HG03342 (cell line): Measurements from ENCODE around the gene TTLL6.
"Not testable (repeated sequence)": the region's sequence is repeated elsewhere in the genome, so short reads cannot be mapped to it uniquely, and the experiment has no call there.

Source experiments
- ATAC-seq: cut with Tn5 transposase; IDR thresholded peaks from one replicate; pipeline ENCODE4 v1.9.1; 2021; ENCODE audit warnings: mild to moderate bottlenecking, moderate library complexity; ENCODE audit not compliant: unreplicated experiment

The TTLL6 gene

DNA sequence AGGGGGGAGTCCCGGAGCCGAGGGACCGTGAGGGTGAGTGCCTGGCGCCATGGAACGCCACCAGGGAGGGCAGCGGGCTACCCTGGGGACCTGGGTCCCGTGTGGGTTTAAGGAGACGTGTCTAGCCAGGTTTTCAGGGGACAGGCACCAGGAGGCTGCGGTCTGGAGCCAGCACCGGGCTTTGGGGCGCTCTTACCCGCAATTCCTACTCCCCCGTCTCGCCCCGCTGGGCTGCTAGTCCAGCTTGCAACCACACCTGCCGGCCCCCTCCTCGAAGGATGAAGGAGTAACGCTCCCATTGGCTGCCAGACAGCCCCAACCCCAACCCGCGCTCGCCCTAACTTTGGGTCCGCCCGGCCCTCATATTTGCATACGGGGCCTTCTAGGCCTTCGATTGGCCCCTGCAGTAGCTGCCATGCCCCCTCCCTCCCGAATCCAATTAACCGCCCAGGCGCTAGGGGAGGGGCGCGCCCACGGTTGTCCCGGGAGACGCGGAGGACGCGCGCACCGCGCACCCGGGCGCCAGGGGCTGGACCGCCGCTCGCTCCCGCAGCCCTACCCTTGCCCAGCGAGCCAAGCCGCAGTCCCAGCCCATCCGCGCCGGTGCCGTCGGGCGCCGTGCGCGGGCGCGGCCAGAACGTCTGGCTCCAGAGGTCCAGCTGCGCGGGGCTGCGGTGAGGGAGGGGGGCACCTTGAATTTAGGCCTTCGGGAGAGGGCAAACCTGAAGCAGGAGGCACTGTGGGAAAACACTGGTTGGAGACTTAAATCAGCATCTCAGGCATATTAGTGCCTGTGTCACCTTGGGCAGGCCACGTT is at the start of gene TTLL6:
TSS of gene TTLL6 (minus strand) at position 456 of the 817 bp plus-strand sequence. CDS start at position 299, 157 bp downstream.
- ATAC-seq = peak; percentile 81

GRCh38 chr17:48860456-48860855 is 43.4 kb upstream of the TTLL6 start:
- no peak for ATAC-seq

- no peak for ATAC-seq
These were observed 43.0 kb upstream of the TTLL6 start for GRCh38 chr17:48860034-48860433.

DNA sequence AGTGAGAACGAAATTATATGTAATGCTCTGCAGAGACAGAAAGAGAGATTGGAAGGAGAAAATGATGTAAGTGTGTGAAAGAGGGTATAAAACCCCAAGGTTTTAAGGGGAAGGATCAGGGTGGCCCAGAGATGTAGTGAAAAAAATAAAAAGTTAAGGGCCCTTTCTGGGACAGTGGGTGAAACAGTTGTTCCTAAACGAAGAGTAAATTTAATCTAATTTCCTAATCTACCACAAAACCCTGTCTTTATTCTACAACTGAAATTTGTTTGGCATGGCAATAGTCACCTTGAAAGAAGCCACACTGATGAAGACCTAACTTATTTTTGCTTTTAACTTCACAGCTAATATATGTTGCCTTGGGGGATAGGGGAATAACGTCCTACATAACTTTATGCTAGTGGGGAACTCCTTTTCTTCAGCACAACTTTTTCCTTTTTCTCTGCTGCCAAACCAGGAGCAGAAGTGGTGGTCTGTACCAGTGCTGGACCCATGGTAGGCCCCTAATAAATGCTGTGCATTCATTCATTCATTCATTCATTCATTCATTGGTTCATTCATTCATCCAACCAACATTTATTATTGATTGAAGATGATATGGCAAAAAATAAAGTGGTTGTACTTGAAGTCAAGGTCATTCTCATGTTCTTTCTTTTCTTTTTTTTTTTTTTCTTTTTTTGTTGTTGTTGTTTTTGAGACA is 39.2 kb upstream of the TTLL6 start:
- no peak for ATAC-seq

GRCh38 chr17:48854774-48855476 is 37.9 kb upstream of the TTLL6 start:
- ATAC-seq = no peak

DNA sequence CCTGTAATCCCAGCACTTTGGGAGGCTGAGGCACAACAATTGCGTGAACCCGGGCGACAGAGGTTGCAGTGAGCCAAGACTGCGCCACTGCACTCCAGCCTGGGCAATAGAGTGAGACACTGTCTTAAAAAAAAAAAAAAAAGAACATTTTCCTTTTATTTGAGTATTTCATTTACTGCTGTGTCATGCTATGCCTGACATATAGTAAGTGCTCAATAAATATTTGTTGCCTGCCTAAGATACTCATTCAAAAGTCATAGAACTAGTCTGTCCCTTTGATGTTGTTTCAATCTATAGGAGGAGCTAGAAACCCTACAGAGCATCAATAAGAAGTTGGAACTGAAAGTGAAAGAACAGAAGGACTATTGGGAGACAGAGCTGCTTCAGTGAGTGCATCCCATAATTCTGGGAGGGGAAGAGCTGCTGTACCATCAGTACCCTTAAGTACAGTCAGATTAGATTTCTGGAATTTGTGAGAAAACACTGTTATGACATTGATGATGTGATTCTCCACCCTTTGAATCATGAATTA is 33.8 kb upstream of the TTLL6 start:
- ATAC-seq = no peak

DNA sequence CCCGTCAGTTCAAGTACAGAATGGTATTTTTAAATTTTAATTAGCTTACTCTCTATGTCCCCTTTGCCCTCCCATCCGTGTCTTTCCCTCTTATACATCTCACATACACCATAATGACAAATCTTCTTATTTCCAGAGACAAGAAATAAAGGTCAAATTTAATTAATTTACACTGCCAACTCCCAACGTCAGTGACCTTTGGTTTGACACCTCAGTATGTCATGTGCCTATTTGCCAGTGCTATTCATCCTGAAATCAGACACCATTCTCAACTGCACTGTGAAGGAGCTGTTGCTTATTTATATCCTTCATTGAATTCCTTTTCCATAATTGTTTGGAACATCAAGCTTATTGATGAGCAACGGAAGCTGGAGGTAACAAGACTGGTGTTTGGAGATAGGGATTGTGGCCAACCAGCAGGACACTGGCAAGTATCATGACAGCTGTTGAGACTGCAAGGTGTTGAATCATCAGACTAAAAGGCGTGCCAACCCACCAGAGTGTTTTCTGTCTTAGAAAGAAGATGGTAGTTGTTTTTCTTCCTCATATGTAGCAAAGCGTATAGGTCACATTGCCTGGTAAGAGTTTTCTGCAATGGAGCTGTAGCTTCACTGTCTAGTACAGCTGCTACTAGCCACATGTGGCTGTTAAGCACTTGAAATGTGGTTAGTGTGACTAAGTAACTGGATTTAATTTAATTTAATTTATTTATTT is 26.3 kb upstream of the TTLL6 start:
- ATAC-seq = no peak

- no peak for ATAC-seq
These were observed 25.7 kb upstream of the TTLL6 start for GRCh38 chr17:48842746-48843145.

DNA sequence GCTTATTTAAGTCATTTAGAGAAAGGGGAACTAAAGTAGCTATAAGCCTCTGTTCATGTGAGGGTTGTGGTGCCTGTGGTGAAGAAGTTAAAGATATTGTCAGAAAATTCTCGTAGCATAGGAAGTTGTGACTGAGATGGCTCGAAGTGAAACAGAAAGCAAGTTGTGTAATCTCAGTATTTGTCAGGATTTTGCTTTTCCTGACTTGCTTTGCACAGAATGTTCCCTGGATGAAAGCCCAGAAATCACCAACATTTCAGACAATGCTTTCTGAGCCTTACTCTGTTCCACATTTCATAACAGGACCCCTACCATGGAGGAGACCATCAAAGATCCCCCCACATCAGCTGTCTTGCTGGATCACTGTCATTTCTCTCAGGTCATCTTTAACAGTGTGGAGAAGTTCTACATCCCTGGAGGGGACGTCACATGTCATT is 24.4 kb upstream of the TTLL6 start:
- peak; percentile 85 for ATAC-seq

DNA sequence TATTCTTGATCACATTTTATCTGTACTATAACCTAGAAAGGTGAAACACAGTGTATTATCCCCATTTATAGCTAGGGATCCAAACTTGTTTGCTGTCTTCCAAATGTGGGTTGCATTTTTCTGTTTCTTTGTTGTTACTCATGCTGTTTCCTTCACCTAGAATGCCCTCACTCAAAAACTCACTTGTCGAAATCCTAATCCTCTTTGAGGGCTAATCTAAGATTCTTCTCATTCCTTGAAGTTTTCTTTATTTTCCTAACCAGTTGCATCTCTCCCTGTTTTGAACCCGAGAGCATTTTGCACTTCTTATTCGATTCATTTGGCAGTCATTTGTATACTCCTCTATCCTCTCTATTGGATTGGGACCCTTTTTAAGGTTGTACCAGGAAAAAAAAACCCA is 23.4 kb upstream of the TTLL6 start:
- ATAC-seq = no peak

- ATAC-seq = not testable (repeated sequence)
These were observed 20.4 kb upstream of the TTLL6 start for GRCh38 chr17:48837458-48837857.

DNA sequence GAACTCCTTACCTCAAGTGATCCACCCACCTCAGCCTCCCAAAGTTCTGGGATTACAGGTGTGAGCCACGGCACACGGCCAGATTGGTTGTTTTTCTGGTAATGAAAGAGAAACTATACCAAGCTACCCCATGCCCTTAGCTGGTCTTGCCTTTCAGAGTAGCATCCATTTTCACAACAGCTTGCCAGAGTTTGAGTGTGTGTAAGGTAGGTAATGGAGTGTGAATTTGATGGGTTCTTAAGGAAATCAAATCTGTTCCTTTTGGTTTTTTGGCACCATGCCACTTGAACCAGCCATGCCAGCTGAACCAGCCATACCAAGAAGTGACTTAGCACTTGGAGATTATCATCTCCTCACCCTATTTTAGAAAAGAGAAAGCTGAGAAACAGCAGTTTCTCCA is 18.9 kb upstream of the TTLL6 start:
- no peak for ATAC-seq

DNA sequence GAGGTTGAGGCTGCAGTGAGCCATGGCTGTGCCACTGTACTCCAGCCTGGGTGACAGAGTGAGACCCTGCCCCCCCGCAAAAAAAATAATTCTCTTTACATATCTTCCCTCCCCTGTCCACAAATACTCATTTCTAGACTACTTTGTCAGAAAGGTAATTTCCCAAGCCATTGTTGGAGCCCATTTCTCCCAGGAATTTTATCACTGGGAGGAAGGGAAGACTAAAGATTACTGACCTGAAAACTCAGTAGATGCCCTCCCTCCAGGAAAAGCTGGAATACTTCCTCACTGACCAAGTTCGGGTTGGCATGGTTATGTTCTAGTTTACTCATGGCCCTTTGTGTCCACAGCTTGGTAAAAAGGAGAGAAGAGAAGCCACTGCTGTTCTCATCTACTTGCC is 17.9 kb upstream of the TTLL6 start:
- no peak for ATAC-seq

GRCh38 chr17:48831549-48831883 is 14.5 kb upstream of the TTLL6 start:
- ATAC-seq = no peak

- peak; percentile 77 for ATAC-seq
These were observed 14.0 kb upstream of the TTLL6 start, which contains the start of gene CALCOCO2 for GRCh38 chr17:48830840-48831548. Gene CALCOCO2 (plus strand): TSS chr17:48831035. CDS start chr17:48841708, 10,673 bp downstream.

- no peak for ATAC-seq
These were observed 8.7 kb upstream of the TTLL6 start for GRCh38 chr17:48825446-48826381.

GRCh38 chr17:48820936-48821335 is 3.9 kb upstream of the TTLL6 start:
- not testable (repeated sequence) for ATAC-seq

DNA sequence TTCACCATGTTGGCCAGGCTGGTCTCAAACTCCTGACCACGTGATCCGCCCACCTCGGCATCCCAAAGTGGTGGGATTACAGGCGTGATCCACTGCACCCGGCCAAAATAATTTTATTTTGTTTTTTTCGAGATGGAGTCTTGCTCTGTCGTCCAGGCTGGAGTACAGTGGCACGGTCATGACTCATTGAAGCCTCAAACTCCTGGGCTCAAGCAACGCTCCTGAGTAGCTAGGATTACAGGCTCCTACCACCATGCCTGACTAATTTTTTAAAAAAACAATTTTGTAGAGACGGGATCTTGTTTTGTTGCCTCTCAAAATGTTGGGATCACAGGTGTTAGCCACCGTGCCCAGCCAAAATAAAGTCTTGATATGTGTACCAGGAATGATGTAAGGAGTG is 2.4 kb upstream of the TTLL6 start:
- ATAC-seq = no peak

DNA sequence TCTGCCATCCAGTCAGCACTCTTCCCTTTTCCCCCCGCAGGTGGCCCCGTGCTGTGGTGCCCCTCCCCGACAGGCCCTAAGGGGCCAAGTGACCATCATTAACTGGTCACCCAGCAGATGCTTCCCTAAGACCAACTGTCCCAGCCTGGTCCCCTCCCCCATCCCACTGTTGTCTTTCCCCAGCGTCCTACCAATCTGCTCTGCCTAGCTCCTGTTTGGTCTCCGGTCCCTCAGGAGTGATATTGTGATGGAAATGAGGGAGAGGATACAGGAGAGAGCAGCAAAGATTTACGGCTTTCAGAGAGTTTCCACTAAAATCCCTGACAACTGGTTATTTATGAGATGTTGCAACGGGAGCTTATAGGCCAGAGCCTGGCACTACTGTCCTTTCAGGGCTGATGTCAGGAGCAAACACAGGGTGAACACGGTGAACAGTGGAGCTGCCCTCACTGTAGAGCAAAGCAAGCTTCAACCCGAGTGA is 1.4 kb upstream of the TTLL6 start:
- ATAC-seq = no peak
